ENCODE measurements around the gene DMRTB1. TPM values are rescaled to one million over a fixed set of nuclear protein-coding genes. Genes with fewer than 3 reads are reported as not detected.

Gene DMRTB1
- total and polyA plus RNA-seq, 2 of the 8 experiments (the other 6 are each of a cell fraction or from before 2014, with no cell fraction given): 0.06 to 0.35 TPM

DNA sequence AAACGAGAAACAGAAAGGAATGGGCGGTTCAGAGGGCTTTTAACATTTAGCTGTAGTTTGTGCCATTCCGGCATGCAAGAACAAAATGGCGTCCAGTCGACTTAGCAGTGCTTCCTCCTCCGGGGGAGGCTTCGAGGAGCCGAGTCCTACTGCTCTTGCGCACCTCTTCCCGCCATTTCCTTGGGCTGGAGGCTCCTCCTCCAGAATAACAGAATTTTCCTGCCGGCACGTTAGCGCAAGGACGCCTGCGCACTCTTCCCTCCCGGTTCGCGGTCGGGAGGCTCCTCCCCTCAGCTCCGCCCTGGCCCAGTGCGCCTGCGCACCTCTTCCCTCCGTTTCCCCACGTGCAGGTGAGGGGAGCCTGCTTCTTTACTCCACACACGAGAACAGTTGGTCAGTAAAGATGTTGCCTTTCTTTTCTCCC lies 1.0 kb downstream of the DMRTB1 start:
- H3K27ac ChIP-seq (ENCODE audit: low read depth, low read length): no peak overlapping the region
- H3K9me3 ChIP-seq (ENCODE audit: insufficient read depth in 2 of 2, low read depth in 1 of 2, low read length in 1 of 2): peaks cover 0 to 2% of the 10 kb centered on the region in 2 experiments; a peak in 1 of 4 replicates
- no peak overlapping the region for H4K5ac ChIP-seq (ENCODE audit: insufficient read length, low read depth, low read length)
- DNase-seq (ENCODE audit: low read depth in 1 of 2, low spot score in 2 of 2) (no peak), FAIRE-seq (no peak)
- H2AK5ac ChIP-seq (ENCODE audit: low read depth, low read length): no peak overlapping the region
- peaks cover 0 to 4% (median 0%) of the 10 kb centered on the region in 4 experiments; a peak in 1 of 7 replicates for H3K27me3 ChIP-seq (replicated peaks in 1 of 4; ENCODE audit: control insufficient read depth in 3 of 4, extremely low read depth in 1 of 4, insufficient read depth in 3 of 4, low read length in 3 of 4)
- H3K9ac ChIP-seq (replicated peaks in 1 of 4; ENCODE audit: extremely low read depth in 1 of 4, low read depth in 3 of 4, low read length in 3 of 4): no peak overlapping the region
- H2BK20ac ChIP-seq (ENCODE audit: low read length): no peak overlapping the region
- no peak overlapping the region; the same call in 1 of the 2 replicates for H2AFZ ChIP-seq (ENCODE audit: low read length)
- H3K4me2 ChIP-seq (ENCODE audit: insufficient read depth in 1 of 2, low read depth in 2 of 2, low read length in 2 of 2): no peak overlapping the region
- H3K36me3 ChIP-seq (ENCODE audit: control insufficient read depth in 2 of 4, insufficient read depth in 4 of 4, low read length in 3 of 4): no peaks in the 10 kb centered on the region
- H4K91ac ChIP-seq (replicated peaks; ENCODE audit: insufficient read length, low read length): peak overlapping the region; percentile 61
- no peak overlapping the region for H3K4me3 ChIP-seq (ENCODE audit: extremely low read depth in 1 of 4, insufficient read depth in 2 of 4, low read depth in 3 of 4, low read length in 4 of 4)
- no peak overlapping the region for H2BK120ac ChIP-seq (replicated peaks; ENCODE audit: low read depth, low read length)
- H3K23ac ChIP-seq (ENCODE audit: insufficient read length): no peak overlapping the region
- WGBS, 2 experiments (ENCODE audit: extremely low coverage in 1 of 2, insufficient coverage in 1 of 2, insufficient read length in 1 of 2, insufficient replicate concordance in 2 of 2, low coverage in 1 of 2, low lambda C conversion rate in 2 of 2, missing lambda C conversion rate in 1 of 2): 93% methylated on average over 25 of the region's 25 CpGs; no CpG with 5 or more reads in 1 of the 2 experiments
- H4K20me1 ChIP-seq (replicated peaks in 1 of 2; ENCODE audit: control insufficient read depth in 1 of 2, insufficient read depth in 2 of 2, low read length in 2 of 2): no peaks in the 10 kb centered on the region
- 0 out of 2 replicates have a peak overlapping the region, but pooled peaks have one; percentile 25 for H2BK15ac ChIP-seq (ENCODE audit: low read length)
- H3K14ac ChIP-seq (ENCODE audit: insufficient read length): no peak overlapping the region
- CTCF ChIA-PET (ENCODE audit: partially characterized antibody): interaction anchor here (0.8 to 16.5 kb wide), 3 partner anchors 6 to 16 kb away, joined by 3 to 248 read pairs (median 248); partner anchors contain the start of gene DMRTB1
- no peak overlapping the region for H3K4ac ChIP-seq (replicated peaks; ENCODE audit: insufficient read length, low read depth, low read length)
- H3K23me2 ChIP-seq (ENCODE audit: low read depth, low read length): no peaks in the 10 kb centered on the region
- POLR2A ChIA-PET (ENCODE audit: partially characterized antibody): interaction anchor here (1.1 to 1.7 kb wide), 2 partner anchors 12 to 28 kb away, joined by 3 to 4 read pairs; no protein-coding TSS in a partner anchor
- no peak overlapping the region for H3K56ac ChIP-seq (replicated peaks; ENCODE audit: insufficient read length, low read depth, low read length)
- H2BK5ac ChIP-seq (ENCODE audit: low read depth, low read length): 0 out of 2 replicates have a peak overlapping the region, but pooled peaks have one; percentile 44
- H3K79me2 ChIP-seq (ENCODE audit: control insufficient read depth in 1 of 2, insufficient read depth in 2 of 2, low read length in 2 of 2): no peaks in the 10 kb centered on the region
- H3K4me1 ChIP-seq (replicated peaks in 1 of 4; ENCODE audit: control insufficient read depth in 3 of 4, insufficient read depth in 4 of 4, low read length in 3 of 4): no peaks in the 10 kb centered on the region; a peak in 3 of 7 replicates
- H3K18ac ChIP-seq (ENCODE audit: extremely low read depth, low read length): no peak overlapping the region
- peak overlapping the region; percentile 33; the same call in 1 of the 2 replicates for H2BK12ac ChIP-seq (ENCODE audit: low read depth, low read length)
- no peak overlapping the region for H4K8ac ChIP-seq (ENCODE audit: extremely low read depth, insufficient read depth, low read length)
- H3K79me1 ChIP-seq (ENCODE audit: low read depth, low read length): no peaks in the 10 kb centered on the region
- TF ChIP-seq BCL11A (IDR thresholded peaks at IDR 0.05; ENCODE audit: low read depth in 2 of 2, low read length in 2 of 2): no peak
- TF ChIP-seq, protein P1, sequence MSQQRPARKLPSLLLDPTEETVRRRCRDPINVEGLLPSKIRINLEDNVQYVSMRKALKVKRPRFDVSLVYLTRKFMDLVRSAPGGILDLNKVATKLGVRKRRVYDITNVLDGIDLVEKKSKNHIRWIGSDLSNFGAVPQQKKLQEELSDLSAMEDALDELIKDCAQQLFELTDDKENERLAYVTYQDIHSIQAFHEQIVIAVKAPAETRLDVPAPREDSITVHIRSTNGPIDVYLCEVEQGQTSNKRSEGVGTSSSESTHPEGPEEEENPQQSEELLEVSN (IDR thresholded peaks at IDR 0.05): peak; percentile 90
